Mesothelial cell of epicardium (in vitro differentiated cells): ENCODE results near the gene PRKG1. TPM values are rescaled to one million over a fixed set of nuclear protein-coding genes. Genes with fewer than 3 reads are reported as not detected.

ENCODE experiments used
- DNase-seq, 2 experiments: peaks; one replicate each; pipeline ENCODE4 v3.0.0; 2021; ENCODE audit warnings: low spot score in 2 of 2; ENCODE audit not compliant: unreplicated experiment in 2 of 2
- H3K27ac Mint-ChIP-seq: 2 replicates; pipeline ENCODE4 v1.8.0; 2021; ENCODE audit warnings: mixed read lengths
- H3K27me3 Mint-ChIP-seq: 2 replicates; pipeline ENCODE4 v1.8.0; 2021; ENCODE audit warnings: low read depth, mixed read lengths
- H3K36me3 Mint-ChIP-seq: 2 replicates; pipeline ENCODE4 v1.8.0; 2021; ENCODE audit warnings: mixed read lengths
- H3K4me1 Mint-ChIP-seq: 2 replicates; pipeline ENCODE4 v1.8.0; 2021; ENCODE audit warnings: mixed read lengths
- H3K4me3 Mint-ChIP-seq: 2 replicates; pipeline ENCODE4 v1.8.0; 2021; ENCODE audit warnings: mild to moderate bottlenecking, moderate library complexity, mixed read lengths
- H3K9me3 Mint-ChIP-seq: 2 replicates; pipeline ENCODE4 v1.8.0; 2021; ENCODE audit warnings: mixed read lengths
- CTCF ChIP-seq: fragments of 200-600 bp; sonication (generic); IDR thresholded peaks from one replicate; pipeline ENCODE4 v1.5.0; 2021; ENCODE audit warnings: antibody characterized with exemption; ENCODE audit not compliant: unreplicated experiment
- total RNA-seq: library from RNA; stranded (reverse); gene quantifications from 3 replicates; pipeline ENCODE4 v1.2.1, GENCODE V29; 2021

Gene PRKG1
- total RNA-seq, 1 donor from 2014 or later, result 37.0 TPM

- Mint-ChIP-seq H3K27ac (no peak overlapping the region), H3K4me3 (no peak overlapping the region), H3K9me3 (peaks cover 3% of the 10 kb centered on the region), H3K27me3 (no peaks in the 10 kb centered on the region), H3K36me3 (peaks cover 6% of the 10 kb centered on the region), H3K4me1 (peaks cover 7% of the 10 kb centered on the region)
- DNase-seq, result no peak
- no peak for TF ChIP-seq CTCF
These were observed 29.4 kb downstream of the PRKG1 start for GRCh38 chr10:51103554-51104217.

GRCh38 chr10:51106311-51106945 lies 32.1 kb downstream of the PRKG1 start:
- DNase-seq, result no peak
- no peak overlapping the region for H3K4me3 Mint-ChIP-seq
- no peaks in the 10 kb centered on the region for H3K36me3 Mint-ChIP-seq
- no peaks in the 10 kb centered on the region for H3K4me1 Mint-ChIP-seq
- no peak for TF ChIP-seq CTCF
- no peaks in the 10 kb centered on the region for H3K27me3 Mint-ChIP-seq
- no peak overlapping the region for H3K27ac Mint-ChIP-seq
- no peaks in the 10 kb centered on the region for H3K9me3 Mint-ChIP-seq

- Mint-ChIP-seq H3K36me3 (no peaks in the 10 kb centered on the region), H3K27ac (no peak overlapping the region), H3K4me3 (no peak overlapping the region), H3K9me3 (no peaks in the 10 kb centered on the region), H3K27me3 (no peaks in the 10 kb centered on the region), H3K4me1 (no peaks in the 10 kb centered on the region)
- no peak for TF ChIP-seq CTCF
- no peak for DNase-seq
These were observed 34.1 kb downstream of the PRKG1 start for GRCh38 chr10:51108406-51108805.

GRCh38 chr10:51109801-51110533 lies 35.7 kb downstream of the PRKG1 start:
- Mint-ChIP-seq H3K9me3 (no peaks in the 10 kb centered on the region), H3K27ac (no peak overlapping the region), H3K27me3 (no peaks in the 10 kb centered on the region), H3K4me3 (no peak overlapping the region), H3K4me1 (peaks cover 5% of the 10 kb centered on the region), H3K36me3 (no peaks in the 10 kb centered on the region)
- no peak for TF ChIP-seq CTCF
- DNase-seq, result no peak

GRCh38 chr10:51112013-51112412 lies 37.7 kb downstream of the PRKG1 start:
- no peak for TF ChIP-seq CTCF
- peaks cover 3% of the 10 kb centered on the region for H3K36me3 Mint-ChIP-seq
- no peak overlapping the region for H3K4me3 Mint-ChIP-seq

More at GRCh38 chr10:51112013-51112412, 37.7 kb downstream of the PRKG1 start:
- Mint-ChIP-seq H3K27me3 (no peaks in the 10 kb centered on the region), H3K9me3 (no peaks in the 10 kb centered on the region), H3K27ac (no peak overlapping the region), H3K4me1 (peaks cover 5% of the 10 kb centered on the region)
- DNase-seq, result no peak
